ENCODE measurements around the gene LRMDA. TPM values are rescaled to one million over a fixed set of nuclear protein-coding genes. Genes with fewer than 3 reads are reported as not detected.

The LRMDA gene
- polyA plus RNA-seq, 3 donors: 39.8 to 59.6 (median 56.4) TPM

GRCh38 chr10:76554478-76554877 lies 1123.1 kb downstream of the LRMDA start:
- H3K27me3 ChIP-seq (ENCODE audit: control insufficient read depth in 2 of 2, insufficient read depth in 2 of 2, low read length in 2 of 2): no peaks in the 10 kb centered on the region
- Mint-ChIP-seq H3K4me1 (peaks cover 4% of the 10 kb centered on the region), H3K27me3 (ENCODE audit: low read depth in 3 of 3) (peaks cover 0 to 2% (median 0%) of the 10 kb centered on the region in 3 donors), H3K27ac (no peak overlapping the region), H3K9me3 (no peaks in the 10 kb centered on the region), H3K36me3 (peaks cover 4 to 14% of the 10 kb centered on the region in 2 donors), H3K4me3 (no peak overlapping the region)
- H2AFZ ChIP-seq (ENCODE audit: insufficient read depth, low read depth, low read length, poor library complexity, severe bottlenecking): no peak overlapping the region
- H3K4me3 ChIP-seq (replicated peaks in 1 of 3; ENCODE audit: low read depth in 2 of 3, low read length in 3 of 3): no peak overlapping the region
- no peak for TF ChIP-seq CTCF (IDR thresholded peaks at IDR 0.05)
- H3K4me2 ChIP-seq (replicated peaks; ENCODE audit: extremely low read depth, low read length, poor library complexity, severe bottlenecking): no peak overlapping the region
- H3K9ac ChIP-seq (ENCODE audit: insufficient read depth, low read length, poor library complexity, severe bottlenecking): no peak overlapping the region
- peaks cover 0 to 12% of the 10 kb centered on the region in 2 donors for H3K36me3 ChIP-seq (replicated peaks in 1 of 2; ENCODE audit: control insufficient read depth in 1 of 2, insufficient read depth in 2 of 2, low read length in 2 of 2)
- H3K27ac ChIP-seq (ENCODE audit: low read depth in 1 of 2, low read length in 2 of 2): no peak overlapping the region
- no peaks in the 10 kb centered on the region for H3K9me3 ChIP-seq (replicated peaks in 1 of 2; ENCODE audit: control insufficient read depth in 1 of 2, insufficient read depth in 1 of 2, low read length in 2 of 2)
- no peaks in the 10 kb centered on the region for H3K79me2 ChIP-seq (ENCODE audit: insufficient read depth, low read length)
- no peak for DNase-seq
- H3K4me1 ChIP-seq (ENCODE audit: control insufficient read depth in 1 of 2, insufficient read depth in 2 of 2, low read length in 2 of 2): peaks cover 0 to 3% of the 10 kb centered on the region in 2 donors
- WGBS (ENCODE audit: insufficient coverage): 100% methylated on average over 6 of the region's 6 CpGs
- intact Hi-C loops (cut with micrococcal nuclease): no loop called here
- no peaks in the 10 kb centered on the region for H4K20me1 ChIP-seq (ENCODE audit: insufficient read depth, low read length)

- no peak for DNase-seq
- H3K4me2 ChIP-seq (replicated peaks; ENCODE audit: extremely low read depth, low read length, poor library complexity, severe bottlenecking): no peak overlapping the region
- no peaks in the 10 kb centered on the region for H4K20me1 ChIP-seq (ENCODE audit: insufficient read depth, low read length)
- Mint-ChIP-seq H3K9me3 (no peaks in the 10 kb centered on the region), H3K36me3 (peaks cover 4 to 14% of the 10 kb centered on the region in 2 donors), H3K4me1 (peaks cover 4% of the 10 kb centered on the region), H3K4me3 (no peak overlapping the region), H3K27ac (no peak overlapping the region), H3K27me3 (ENCODE audit: low read depth in 3 of 3) (peaks cover 0 to 2% (median 2%) of the 10 kb centered on the region in 3 donors)
- no peak overlapping the region for H3K27ac ChIP-seq (ENCODE audit: low read depth in 1 of 2, low read length in 2 of 2)
- H3K79me2 ChIP-seq (ENCODE audit: insufficient read depth, low read length): no peaks in the 10 kb centered on the region
- H3K27me3 ChIP-seq (ENCODE audit: control insufficient read depth in 2 of 2, insufficient read depth in 2 of 2, low read length in 2 of 2): no peaks in the 10 kb centered on the region
- no peak overlapping the region for H3K9ac ChIP-seq (ENCODE audit: insufficient read depth, low read length, poor library complexity, severe bottlenecking)
- peaks cover 0 to 3% of the 10 kb centered on the region in 2 donors for H3K4me1 ChIP-seq (ENCODE audit: control insufficient read depth in 1 of 2, insufficient read depth in 2 of 2, low read length in 2 of 2)
- no peak overlapping the region for H2AFZ ChIP-seq (ENCODE audit: insufficient read depth, low read depth, low read length, poor library complexity, severe bottlenecking)
- no peak overlapping the region for H3K4me3 ChIP-seq (replicated peaks in 1 of 3; ENCODE audit: low read depth in 2 of 3, low read length in 3 of 3)
- no peak for TF ChIP-seq CTCF (IDR thresholded peaks at IDR 0.05)
- no peaks in the 10 kb centered on the region for H3K9me3 ChIP-seq (replicated peaks in 1 of 2; ENCODE audit: control insufficient read depth in 1 of 2, insufficient read depth in 1 of 2, low read length in 2 of 2)
- 100% methylated on average over 1 of the region's 2 CpGs for WGBS (ENCODE audit: insufficient coverage)
- intact Hi-C loops (cut with micrococcal nuclease): no loop called here
- peaks cover 0 to 12% of the 10 kb centered on the region in 2 donors for H3K36me3 ChIP-seq (replicated peaks in 1 of 2; ENCODE audit: control insufficient read depth in 1 of 2, insufficient read depth in 2 of 2, low read length in 2 of 2)
Observed at GRCh38 chr10:76555067-76555670, 1123.7 kb downstream of the LRMDA start.

Measured in CD14-positive monocyte (primary cell).